ENCODE data around the gene CERS5.

The CERS5 gene

GRCh38 chr12:50127546-50127945 lies 39.6 kb downstream of the CERS5 start:
- no peak for DNase-seq (ENCODE audit: low read depth)

- no peak for DNase-seq (ENCODE audit: low read depth)
Observed at GRCh38 chr12:50123203-50123602, 44.0 kb downstream of the CERS5 start.

- no peak for DNase-seq (ENCODE audit: low read depth)
Observed at GRCh38 chr12:50121641-50122040, 45.5 kb downstream of the CERS5 start.

GRCh38 chr12:50120953-50121352 lies 46.2 kb downstream of the CERS5 start:
- no peak for DNase-seq (ENCODE audit: low read depth)

GRCh38 chr12:50120521-50120920 lies 46.6 kb downstream of the CERS5 start:
- DNase-seq (ENCODE audit: low read depth) = no peak

- DNase-seq (ENCODE audit: low read depth) = no peak
Observed at GRCh38 chr12:50119387-50119786, 47.8 kb downstream of the CERS5 start.

- no peak for DNase-seq (ENCODE audit: low read depth)
Observed at GRCh38 chr12:50117057-50117622, 50.0 kb downstream of the CERS5 start.

GRCh38 chr12:50112456-50113218 lies 54.5 kb downstream of the CERS5 start:
- no peak for DNase-seq (ENCODE audit: low read depth)

- DNase-seq (ENCODE audit: low read depth) = peak; percentile 96
Observed at GRCh38 chr12:50111693-50112455, 55.3 kb downstream of the CERS5 start, which contains the start of gene COX14. COX14 (plus strand) TSS chr12:50112236; CDS start chr12:50120044, 7,808 bp downstream.

- no peak for DNase-seq (ENCODE audit: low read depth)
Observed at GRCh38 chr12:50111395-50111692, 55.8 kb downstream of the CERS5 start.

- DNase-seq (ENCODE audit: low read depth) = peak; percentile 38
Observed at GRCh38 chr12:50110762-50111351, 56.3 kb downstream of the CERS5 start.

GRCh38 chr12:50110127-50110761 lies 56.9 kb downstream of the CERS5 start:
- DNase-seq (ENCODE audit: low read depth) = no peak

- DNase-seq (ENCODE audit: low read depth) = no peak
Observed at GRCh38 chr12:50109319-50109718, 57.9 kb downstream of the CERS5 start.

- no peak for DNase-seq (ENCODE audit: low read depth)
Observed at GRCh38 chr12:50107416-50108268, 59.5 kb downstream of the CERS5 start.

GRCh38 chr12:50106907-50107306 lies 60.3 kb downstream of the CERS5 start:
- no peak for DNase-seq (ENCODE audit: low read depth)

GRCh38 chr12:50105913-50106450 lies 61.2 kb downstream of the CERS5 start:
- no peak for DNase-seq (ENCODE audit: low read depth)

GRCh38 chr12:50104417-50105366 lies 62.5 kb downstream of the CERS5 start:
- no peak for DNase-seq (ENCODE audit: low read depth)

- DNase-seq (ENCODE audit: low read depth) = no peak
Observed at GRCh38 chr12:50103767-50104321, 63.3 kb downstream of the CERS5 start, which contains the start of gene GPD1. GPD1 (plus strand) TSS chr12:50104008; CDS start chr12:50104051, 43 bp downstream.

- DNase-seq (ENCODE audit: low read depth) = no peak
Observed at GRCh38 chr12:50103351-50103750, 63.8 kb downstream of the CERS5 start.
